NB4 (cell line): ENCODE results near the gene ADGRB3.

Source experiments
- DNase-seq: peaks from one replicate; pipeline ENCODE4 v3.0.0; 2010; ENCODE audit warnings: low read depth
- H3K4me3 ChIP-seq: one replicate; pipeline ENCODE4 v1.5.1; 2011; ENCODE audit warnings: mild to moderate bottlenecking, low read depth, low read length, moderate library complexity
- MYC ChIP-seq: IDR thresholded peaks from 2 replicates; pipeline ENCODE4 v1.6.1; 2011; ENCODE audit warnings: low read depth, low read length
- POLR2A ChIP-seq: IDR thresholded peaks from 2 replicates; pipeline ENCODE4 v1.6.1; 2011; ENCODE audit warnings: mild to moderate bottlenecking; ENCODE audit not compliant: insufficient read length; ENCODE audit errors: extremely low read depth
- TF ChIP-seq, protein P1 (sequence below): IDR thresholded peaks from one replicate; pipeline ENCODE4 v1.5.1; 2012; ENCODE audit warnings: low read depth, low read length
- TF ChIP-seq, protein P2 (sequence below): IDR thresholded peaks from 2 replicates; pipeline ENCODE4 v1.6.1; 2011; ENCODE audit warnings: low read depth, low read length

ADGRB3 gene

DNA sequence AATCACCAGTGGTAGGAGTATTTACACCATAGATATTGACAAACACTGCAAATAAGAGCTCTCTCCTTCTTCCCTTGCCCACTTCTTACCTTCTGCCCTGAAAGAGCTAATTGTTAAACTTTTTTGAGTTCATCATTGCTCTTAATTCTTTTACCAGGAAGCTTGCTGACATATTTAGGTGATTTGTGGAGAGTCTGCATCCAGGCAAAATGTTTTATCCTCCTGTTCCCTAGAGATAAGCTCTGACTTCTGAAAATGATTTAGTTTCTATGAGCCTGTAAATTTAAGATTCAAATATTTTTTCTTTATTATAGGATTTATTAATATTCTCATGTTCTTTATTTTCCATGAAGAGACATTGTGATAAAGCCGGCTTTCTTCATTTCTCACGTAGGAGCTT lies 81.5 kb downstream of the ADGRB3 start:
- no peak for DNase-seq
- H3K4me3 ChIP-seq = no peak overlapping the region
- TF ChIP-seq, protein P1, sequence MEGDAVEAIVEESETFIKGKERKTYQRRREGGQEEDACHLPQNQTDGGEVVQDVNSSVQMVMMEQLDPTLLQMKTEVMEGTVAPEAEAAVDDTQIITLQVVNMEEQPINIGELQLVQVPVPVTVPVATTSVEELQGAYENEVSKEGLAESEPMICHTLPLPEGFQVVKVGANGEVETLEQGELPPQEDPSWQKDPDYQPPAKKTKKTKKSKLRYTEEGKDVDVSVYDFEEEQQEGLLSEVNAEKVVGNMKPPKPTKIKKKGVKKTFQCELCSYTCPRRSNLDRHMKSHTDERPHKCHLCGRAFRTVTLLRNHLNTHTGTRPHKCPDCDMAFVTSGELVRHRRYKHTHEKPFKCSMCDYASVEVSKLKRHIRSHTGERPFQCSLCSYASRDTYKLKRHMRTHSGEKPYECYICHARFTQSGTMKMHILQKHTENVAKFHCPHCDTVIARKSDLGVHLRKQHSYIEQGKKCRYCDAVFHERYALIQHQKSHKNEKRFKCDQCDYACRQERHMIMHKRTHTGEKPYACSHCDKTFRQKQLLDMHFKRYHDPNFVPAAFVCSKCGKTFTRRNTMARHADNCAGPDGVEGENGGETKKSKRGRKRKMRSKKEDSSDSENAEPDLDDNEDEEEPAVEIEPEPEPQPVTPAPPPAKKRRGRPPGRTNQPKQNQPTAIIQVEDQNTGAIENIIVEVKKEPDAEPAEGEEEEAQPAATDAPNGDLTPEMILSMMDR = no peak
- no peak for TF ChIP-seq POLR2A
- TF ChIP-seq, protein P2, sequence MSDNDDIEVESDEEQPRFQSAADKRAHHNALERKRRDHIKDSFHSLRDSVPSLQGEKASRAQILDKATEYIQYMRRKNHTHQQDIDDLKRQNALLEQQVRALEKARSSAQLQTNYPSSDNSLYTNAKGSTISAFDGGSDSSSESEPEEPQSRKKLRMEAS = no peak
- TF ChIP-seq MYC = no peak

DNA sequence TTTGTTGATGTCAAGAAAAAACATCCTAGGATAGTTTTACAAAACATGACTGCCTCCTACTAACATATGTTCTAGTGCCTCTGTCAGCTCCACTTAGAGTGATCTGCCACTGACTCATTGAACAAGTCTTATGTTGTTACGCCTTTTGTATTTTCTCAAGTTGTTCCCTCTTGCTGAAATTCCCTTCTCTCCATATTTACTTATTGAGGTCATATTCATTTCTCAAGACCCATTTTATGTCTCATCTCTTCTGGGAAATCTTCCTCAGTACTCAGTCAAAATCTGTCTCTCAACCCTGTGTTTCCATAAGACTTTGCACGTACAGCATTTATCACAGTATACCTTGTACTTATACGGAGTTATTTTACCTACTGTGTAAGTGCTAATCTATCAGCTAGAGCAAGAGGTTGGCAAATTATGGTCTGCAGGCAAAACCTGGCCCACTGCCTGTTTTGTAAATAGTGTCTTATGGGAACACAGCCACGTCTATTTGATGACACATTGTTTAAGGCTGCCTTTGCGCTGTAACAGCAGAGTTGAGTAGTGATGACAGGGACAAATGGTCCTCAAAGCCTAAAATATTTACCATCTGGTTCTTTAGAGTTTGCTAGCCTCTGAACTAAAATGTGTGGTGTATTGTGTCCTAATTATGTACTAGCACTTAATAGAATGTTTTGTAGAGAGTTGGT lies 83.4 kb downstream of the ADGRB3 start:
- DNase-seq = no peak
- TF ChIP-seq POLR2A = no peak
- TF ChIP-seq, protein P2 = no peak
- TF ChIP-seq, protein P1 = no peak
- TF ChIP-seq MYC = no peak
- H3K4me3 ChIP-seq = no peak overlapping the region

DNA sequence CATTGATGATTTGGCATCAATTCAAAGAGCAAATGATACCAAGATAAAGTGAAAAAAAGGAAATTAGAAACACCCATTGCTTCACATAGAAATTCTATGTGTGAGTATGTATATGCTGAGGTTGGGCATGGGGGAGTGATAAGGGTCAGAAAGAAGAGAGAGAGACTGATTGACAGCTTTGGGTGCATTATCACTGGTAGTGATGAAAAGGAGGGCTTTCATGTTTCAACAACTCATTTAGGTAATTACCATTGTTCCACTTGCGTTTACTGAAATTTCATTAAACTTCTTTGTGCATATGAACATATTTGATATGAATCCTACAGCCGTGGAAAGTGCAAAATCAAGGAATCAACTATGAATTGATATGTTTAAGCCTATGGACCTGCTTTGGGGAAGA lies 84.7 kb downstream of the ADGRB3 start:
- TF ChIP-seq POLR2A (no peak), MYC (no peak)
- TF ChIP-seq, protein P2 = no peak
- TF ChIP-seq, protein P1 = no peak
- no peak for DNase-seq
- no peak overlapping the region for H3K4me3 ChIP-seq

DNA sequence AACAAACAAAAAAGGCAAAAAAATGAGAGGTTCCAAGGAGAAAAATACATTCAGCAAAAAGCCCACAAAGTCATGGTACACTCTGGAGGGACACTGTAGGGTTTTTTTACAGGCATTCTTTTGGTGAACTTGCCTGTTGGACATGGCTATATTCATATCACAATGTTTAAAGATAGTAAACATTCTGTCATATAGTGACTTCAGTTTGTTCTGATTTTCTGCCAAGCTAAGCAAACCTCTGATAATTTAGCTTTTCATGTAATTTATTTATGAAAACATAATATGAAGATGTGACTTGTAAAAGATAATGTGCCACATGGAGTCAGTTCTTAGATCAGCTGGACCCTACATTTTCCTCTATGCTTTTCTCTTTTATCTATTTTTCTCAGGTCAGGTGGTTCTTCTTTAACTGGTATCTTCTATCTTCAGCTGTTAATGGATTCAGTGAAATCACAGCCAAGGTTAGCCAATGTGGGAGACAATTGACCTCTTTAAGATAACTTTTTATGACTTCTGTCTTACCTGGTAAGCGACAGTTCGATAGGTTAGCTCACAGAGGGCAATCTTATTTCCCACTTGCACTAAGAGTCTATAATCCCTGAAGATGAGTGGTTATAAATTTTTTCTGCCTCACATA lies 87.9 kb downstream of the ADGRB3 start:
- H3K4me3 ChIP-seq = no peak overlapping the region
- TF ChIP-seq MYC (no peak), POLR2A (no peak)
- TF ChIP-seq, protein P1 = no peak
- TF ChIP-seq, protein P2 = no peak
- no peak for DNase-seq

DNA sequence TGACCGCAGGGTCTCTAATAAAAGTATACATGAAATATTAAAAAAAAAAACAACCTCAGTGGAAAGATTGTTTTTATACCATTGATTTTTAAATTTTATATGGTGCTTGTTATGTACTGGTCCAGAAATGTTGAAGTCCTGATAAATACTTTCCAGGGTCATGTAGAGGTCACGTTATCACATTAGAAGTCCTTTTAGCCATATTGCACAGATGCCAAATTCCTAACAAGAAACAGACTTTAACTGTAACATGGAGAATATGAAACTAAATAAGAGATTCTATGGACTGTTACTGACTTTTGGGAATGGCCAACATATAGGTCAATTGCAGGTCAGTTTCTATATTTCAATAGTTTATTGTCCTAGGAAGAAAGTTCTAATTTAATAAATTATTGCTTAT lies 89.0 kb downstream of the ADGRB3 start:
- no peak for DNase-seq
- TF ChIP-seq, protein P1 = no peak
- TF ChIP-seq MYC (no peak), POLR2A (no peak)
- TF ChIP-seq, protein P2 = no peak

More for the DNA sequence above, 89.0 kb downstream of the ADGRB3 start:
- no peak overlapping the region for H3K4me3 ChIP-seq
